GM20000 (cell line): ENCODE results near the gene NF2.

Source experiments
- DNase-seq: peaks from one replicate; pipeline ENCODE4 v3.0.0; 2012; ENCODE audit warnings: low spot score
- CTCF ChIP-seq: IDR thresholded peaks from 2 replicates; pipeline ENCODE4 v1.5.1; 2012; ENCODE audit warnings: mild to moderate bottlenecking, control low read depth; ENCODE audit errors: extremely low read depth, missing control alignments

NF2 gene

GRCh38 chr22:29604076-29604360 lies 585 bp downstream of the NF2 start:
- TF ChIP-seq CTCF = no peak
- DNase-seq = no peak

GRCh38 chr22:29605527-29605850 lies 2.1 kb downstream of the NF2 start:
- no peak for TF ChIP-seq CTCF
- no peak for DNase-seq

- TF ChIP-seq CTCF = no peak
- DNase-seq = no peak
Measured at GRCh38 chr22:29606320-29606719, 2.9 kb downstream of the NF2 start.

GRCh38 chr22:29607426-29607825 lies 4.0 kb downstream of the NF2 start:
- DNase-seq = no peak

GRCh38 chr22:29609139-29609538 lies 5.7 kb downstream of the NF2 start:
- DNase-seq = no peak
- TF ChIP-seq CTCF = no peak

More at GRCh38 chr22:29607426-29607825, 4.0 kb downstream of the NF2 start:
- TF ChIP-seq CTCF = no peak

- no peak for DNase-seq
- TF ChIP-seq CTCF = no peak
Measured at GRCh38 chr22:29610780-29611179, 7.3 kb downstream of the NF2 start.

- DNase-seq = no peak
- no peak for TF ChIP-seq CTCF
Measured at GRCh38 chr22:29615705-29616327, 12.4 kb downstream of the NF2 start.
